ENCODE results near the gene WDR7. TPM values are rescaled to one million over a fixed set of nuclear protein-coding genes. Genes with fewer than 3 reads are reported as not detected.

The WDR7 gene
- polyA plus RNA-seq, 2 of the 4 experiments (the other 2 are of a cell fraction), result 4.2 to 7.0 TPM

DNA sequence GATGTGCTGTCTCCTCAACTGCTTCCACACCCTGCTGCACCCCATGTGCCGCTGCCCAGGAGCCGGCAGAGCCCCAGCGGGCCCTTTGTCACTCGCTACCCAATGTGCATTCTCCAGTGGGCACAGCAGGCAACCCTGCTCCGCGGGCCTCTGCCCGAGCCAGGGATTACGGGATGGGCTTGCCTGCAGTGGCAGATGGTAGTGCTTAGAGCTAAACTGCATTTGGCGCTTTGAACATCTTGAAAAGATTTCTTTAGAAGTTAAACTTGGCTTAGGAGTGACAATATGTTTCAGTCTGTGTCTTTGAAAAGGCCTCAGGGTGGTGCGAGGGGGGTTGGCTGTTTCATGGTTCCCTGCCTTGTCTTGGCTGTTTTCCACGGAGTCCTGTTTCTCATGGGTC is 411.7 kb downstream of the WDR7 start:
- Histone ChIP-seq H3K4me3 (no peak overlapping the region), H3K4me2 (no peak overlapping the region), H3K9me3 (no peaks in the 10 kb centered on the region), H3K4me1 (no peaks in the 10 kb centered on the region), H3K27ac (no peak overlapping the region)
- DNase-seq (ENCODE audit: low read depth in 1 of 2, low spot score in 1 of 2), result no peak
- TF ChIP-seq BHLHE40 (IDR thresholded peaks at IDR 0.05; ENCODE audit: low read depth, low read length) (no peak), HES2 (IDR thresholded peaks at IDR 0.05) (no peak), RFX5 (IDR thresholded peaks at IDR 0.05) (no peak), GATA3 (IDR thresholded peaks at IDR 0.05; ENCODE audit: borderline replicate concordance) (no peak), FOXS1 (CRISPR knock-in tag; IDR thresholded peaks at IDR 0.05) (no peak), ESRRA (IDR thresholded peaks at IDR 0.05; ENCODE audit: borderline replicate concordance, low read length) (no peak)
- TF ChIP-seq, protein P1, sequence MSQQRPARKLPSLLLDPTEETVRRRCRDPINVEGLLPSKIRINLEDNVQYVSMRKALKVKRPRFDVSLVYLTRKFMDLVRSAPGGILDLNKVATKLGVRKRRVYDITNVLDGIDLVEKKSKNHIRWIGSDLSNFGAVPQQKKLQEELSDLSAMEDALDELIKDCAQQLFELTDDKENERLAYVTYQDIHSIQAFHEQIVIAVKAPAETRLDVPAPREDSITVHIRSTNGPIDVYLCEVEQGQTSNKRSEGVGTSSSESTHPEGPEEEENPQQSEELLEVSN (IDR thresholded peaks at IDR 0.05; ENCODE audit: borderline replicate concordance, low read depth), result no peak
- ChIA-PET CTCF (no interaction called here), POLR2A (no interaction called here)
- ATAC-seq, result no peak
- WGBS (ENCODE audit: missing lambda C conversion rate), result 75% methylated on average over 4 of the region's 11 CpGs
- no peak for FAIRE-seq

- H3K4me1 ChIP-seq, result no peaks in the 10 kb centered on the region
- ATAC-seq (no peak), DNase-seq (ENCODE audit: low read depth in 1 of 2, low spot score in 1 of 2) (no peak), FAIRE-seq (no peak)
- no peak overlapping the region for H3K27ac ChIP-seq
- WGBS (ENCODE audit: missing lambda C conversion rate), result 34% methylated on average over 3 of the region's 3 CpGs
- no peak overlapping the region for H3K4me3 ChIP-seq
- no peaks in the 10 kb centered on the region for H3K9me3 ChIP-seq
- CTCF ChIA-PET, result interaction anchor here (1.4 kb wide), 1 partner anchor 498 kb away, joined by 3 read pairs; no protein-coding TSS in a partner anchor
- POLR2A ChIA-PET, result no interaction called here
- TF ChIP-seq PHF8 (IDR thresholded peaks at IDR 0.05; ENCODE audit: borderline replicate concordance, low read depth), result no peak
- no peak for TF ChIP-seq NPAS2 (CRISPR knock-in tag; IDR thresholded peaks at IDR 0.05; ENCODE audit: borderline replicate concordance)
- no peak for TF ChIP-seq ZNF302 (CRISPR knock-in tag; IDR thresholded peaks at IDR 0.05)
- TF ChIP-seq NFE2L2 (conservative IDR thresholded peaks at IDR 0.05; ENCODE audit: low read length), result no peak
- no peak for TF ChIP-seq KDM5A (IDR thresholded peaks at IDR 0.05)
- TF ChIP-seq HOXB5 (CRISPR knock-in tag; IDR thresholded peaks at IDR 0.05), result no peak
- TF ChIP-seq HDAC2 (IDR thresholded peaks at IDR 0.05), result no peak
- TF ChIP-seq MYC (IDR thresholded peaks at IDR 0.05; ENCODE audit: borderline replicate concordance, low read length), result no peak
- no peak for TF ChIP-seq POLR2A (IDR thresholded peaks at IDR 0.05; ENCODE audit: low read length)
- no peak for TF ChIP-seq USF2 (IDR thresholded peaks at IDR 0.05)
- no peak for TF ChIP-seq CBX8 (IDR thresholded peaks at IDR 0.05)
- no peak for TF ChIP-seq ZFP36 (IDR thresholded peaks at IDR 0.05; ENCODE audit: borderline replicate concordance, partially characterized antibody)
- TF ChIP-seq, protein P2, sequence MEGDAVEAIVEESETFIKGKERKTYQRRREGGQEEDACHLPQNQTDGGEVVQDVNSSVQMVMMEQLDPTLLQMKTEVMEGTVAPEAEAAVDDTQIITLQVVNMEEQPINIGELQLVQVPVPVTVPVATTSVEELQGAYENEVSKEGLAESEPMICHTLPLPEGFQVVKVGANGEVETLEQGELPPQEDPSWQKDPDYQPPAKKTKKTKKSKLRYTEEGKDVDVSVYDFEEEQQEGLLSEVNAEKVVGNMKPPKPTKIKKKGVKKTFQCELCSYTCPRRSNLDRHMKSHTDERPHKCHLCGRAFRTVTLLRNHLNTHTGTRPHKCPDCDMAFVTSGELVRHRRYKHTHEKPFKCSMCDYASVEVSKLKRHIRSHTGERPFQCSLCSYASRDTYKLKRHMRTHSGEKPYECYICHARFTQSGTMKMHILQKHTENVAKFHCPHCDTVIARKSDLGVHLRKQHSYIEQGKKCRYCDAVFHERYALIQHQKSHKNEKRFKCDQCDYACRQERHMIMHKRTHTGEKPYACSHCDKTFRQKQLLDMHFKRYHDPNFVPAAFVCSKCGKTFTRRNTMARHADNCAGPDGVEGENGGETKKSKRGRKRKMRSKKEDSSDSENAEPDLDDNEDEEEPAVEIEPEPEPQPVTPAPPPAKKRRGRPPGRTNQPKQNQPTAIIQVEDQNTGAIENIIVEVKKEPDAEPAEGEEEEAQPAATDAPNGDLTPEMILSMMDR (IDR thresholded peaks at IDR 0.05), result no peak
- TF ChIP-seq HOXA7 (CRISPR knock-in tag; IDR thresholded peaks at IDR 0.05), result no peak
- no peak for TF ChIP-seq HOXB13 (CRISPR knock-in tag; IDR thresholded peaks at IDR 0.05; ENCODE audit: low read depth)
- TF ChIP-seq, protein P1 (IDR thresholded peaks at IDR 0.05; ENCODE audit: borderline replicate concordance, low read depth), result no peak
- no peak for TF ChIP-seq MAZ (IDR thresholded peaks at IDR 0.05; ENCODE audit: borderline replicate concordance, low read depth, low read length)
- no peak for TF ChIP-seq FOXS1 (CRISPR knock-in tag; IDR thresholded peaks at IDR 0.05)
- no peak overlapping the region for H3K4me2 ChIP-seq
Measured at GRCh38 chr18:57063601-57064103, 412.5 kb downstream of the WDR7 start.

Measured in A549 (cell line).